GM18873 (cell line): ENCODE results near the gene ZNF878.

ENCODE experiments used
- ATAC-seq: cut with Tn5 transposase; IDR thresholded peaks from one replicate; pipeline ENCODE4 v1.9.1; 2021; ENCODE audit warnings: mild to moderate bottlenecking, moderate library complexity, moderate number of reproducible peaks; ENCODE audit not compliant: unreplicated experiment, low FRiP score

Gene ZNF878

GRCh38 chr19:12035220-12036172 is 17.3 kb downstream of the ZNF878 start, which contains the start of gene ZNF433:
Gene ZNF433, minus strand, starts transcription at chr19:12035679. Its CDS starts 140 bp downstream, at chr19:12035539.
- ATAC-seq = peak; percentile 72

GRCh38 chr19:12034620-12035019 is 18.1 kb downstream of the ZNF878 start:
- ATAC-seq = no peak

GRCh38 chr19:12034198-12034597 is 18.6 kb downstream of the ZNF878 start:
- ATAC-seq = no peak

GRCh38 chr19:12015753-12016116 is 37.0 kb downstream of the ZNF878 start:
- no peak for ATAC-seq

- no peak for ATAC-seq
These were observed 37.6 kb downstream of the ZNF878 start for GRCh38 chr19:12015015-12015752.

GRCh38 chr19:12000152-12000981 is 52.4 kb downstream of the ZNF878 start:
- ATAC-seq = no peak

- ATAC-seq = no peak
These were observed 57.6 kb downstream of the ZNF878 start for GRCh38 chr19:11995174-11995573.
